GM18508 (cell line): ENCODE measurements around the gene EPB41.
"Not testable (repeated sequence)": the region's sequence is repeated elsewhere in the genome, so short reads cannot be mapped to it uniquely, and the experiment has no call there.

Experiments
- ATAC-seq: cut with Tn5 transposase; IDR thresholded peaks from one replicate; pipeline ENCODE4 v1.9.1; 2021; ENCODE audit warnings: moderate number of reproducible peaks; ENCODE audit not compliant: insufficient read depth, unreplicated experiment

Gene EPB41

GRCh38 chr1:29033829-29034466, 119.6 kb downstream of the EPB41 start:
- ATAC-seq = no peak

DNA sequence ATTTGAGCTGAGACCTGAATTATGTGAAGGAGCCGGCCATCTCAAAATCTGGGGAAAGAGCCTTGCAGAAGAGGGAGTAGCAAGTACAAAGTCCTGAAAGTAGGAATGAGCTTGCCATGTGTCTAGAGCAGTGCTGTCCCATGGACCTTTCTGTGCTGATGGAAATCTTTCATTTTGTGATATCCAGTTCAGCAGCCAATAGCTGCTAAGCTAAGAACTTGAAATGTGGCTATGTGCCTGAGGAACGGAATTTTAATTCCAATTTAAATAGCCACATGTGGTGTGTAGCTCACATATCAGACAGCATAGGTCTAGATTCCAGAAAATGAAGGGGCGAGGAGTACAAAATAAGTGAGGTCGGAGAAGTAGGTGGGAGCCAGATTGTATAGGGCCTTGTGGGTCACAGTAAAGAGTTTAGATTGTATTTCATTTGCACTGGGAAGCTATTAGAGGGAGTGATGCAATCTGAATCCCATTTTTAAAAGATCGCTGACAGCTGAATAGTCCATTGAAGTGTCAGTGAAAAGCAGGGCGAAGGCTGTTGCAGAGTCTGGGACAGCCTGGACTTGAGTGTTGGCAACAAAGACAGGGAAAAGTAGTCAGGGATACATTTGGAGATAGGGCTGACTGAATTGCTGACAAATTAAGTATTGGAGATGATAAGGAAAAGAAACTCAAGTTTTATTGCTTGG, 129.1 kb downstream of the EPB41 start:
- ATAC-seq = no peak

- ATAC-seq = no peak
Measured at GRCh38 chr1:29044010-29044409, 129.6 kb downstream of the EPB41 start.

DNA sequence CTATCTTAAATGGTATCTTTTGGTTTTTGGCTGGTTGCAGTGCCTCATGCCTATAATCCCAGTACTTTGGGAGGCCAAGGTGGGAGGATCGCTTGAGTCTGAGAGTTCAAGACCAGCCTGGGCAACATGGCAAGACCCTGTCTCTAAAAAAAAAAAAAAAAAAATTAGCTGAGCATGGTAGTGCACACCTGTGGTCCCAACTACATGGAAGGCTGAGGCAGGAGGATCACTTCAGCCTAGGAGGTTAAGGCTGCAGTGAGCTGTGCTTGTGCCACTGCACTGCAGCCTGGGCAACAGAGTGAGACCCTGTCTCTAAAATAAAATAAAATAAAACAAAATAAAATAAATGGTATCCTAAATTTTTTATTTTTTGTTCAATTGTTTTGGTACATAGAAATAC, 131.3 kb downstream of the EPB41 start:
- not testable (repeated sequence) for ATAC-seq

- ATAC-seq = no peak
Measured at GRCh38 chr1:29047142-29047541, 132.8 kb downstream of the EPB41 start.

DNA sequence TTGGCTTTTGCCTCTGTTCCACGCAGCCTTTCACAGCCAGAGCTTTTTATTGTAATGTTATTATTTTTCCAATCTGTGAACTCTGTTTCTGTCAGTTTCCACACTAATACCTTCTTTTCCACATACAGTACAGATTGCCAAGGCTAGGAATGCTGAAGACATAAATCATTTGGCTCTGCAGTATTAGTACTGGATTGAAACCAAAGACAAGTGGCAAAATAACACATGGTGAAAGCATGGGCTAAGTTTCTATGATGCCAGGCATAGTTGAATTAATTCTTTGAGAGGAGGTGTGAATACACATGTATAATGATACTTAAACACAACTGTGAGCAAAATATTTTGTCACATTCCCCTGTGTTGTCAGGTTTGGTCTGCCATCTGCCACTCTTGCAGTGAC, 135.8 kb downstream of the EPB41 start:
- no peak for ATAC-seq

- ATAC-seq = no peak
Measured at GRCh38 chr1:29052100-29052499, 137.7 kb downstream of the EPB41 start.

GRCh38 chr1:29052941-29053340, 138.6 kb downstream of the EPB41 start:
- ATAC-seq = no peak

DNA sequence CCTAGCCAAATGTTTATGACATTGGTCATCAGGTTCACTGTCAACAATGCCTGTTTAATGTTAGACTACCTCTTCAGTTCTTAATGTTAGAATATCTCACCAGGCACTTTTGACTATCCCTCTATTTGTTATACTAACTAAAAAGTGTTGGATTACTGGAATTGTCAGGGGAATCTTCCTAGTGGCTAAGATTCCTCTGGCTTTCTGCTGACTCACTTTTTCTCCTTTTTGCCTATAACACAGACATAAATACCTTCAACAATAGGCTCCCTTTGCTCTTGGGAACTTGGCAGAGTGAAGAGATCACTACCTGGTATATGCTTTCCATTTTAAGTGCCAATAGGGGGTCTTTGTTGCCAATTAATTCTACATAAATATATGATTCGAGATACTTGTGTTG, 140.8 kb downstream of the EPB41 start:
- ATAC-seq = no peak

DNA sequence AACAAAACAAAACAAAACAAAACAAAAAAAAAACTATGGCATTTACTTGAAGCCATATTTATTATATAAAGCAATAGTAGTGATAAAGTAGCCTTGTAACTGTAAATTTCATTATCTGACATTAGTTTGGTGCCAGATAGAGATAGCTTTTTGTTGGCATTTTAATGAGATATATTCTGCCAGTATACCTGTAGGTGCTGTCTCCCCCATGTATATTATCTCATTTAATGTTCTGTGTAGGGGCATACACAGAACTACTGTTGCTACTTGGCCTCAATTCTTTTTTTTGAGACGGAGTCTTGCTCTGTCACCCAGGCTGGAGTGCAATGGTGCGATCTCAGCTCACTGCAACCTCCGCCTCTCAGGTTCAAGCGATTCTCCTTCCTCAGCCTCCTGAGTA, 141.9 kb downstream of the EPB41 start:
- no peak for ATAC-seq

- no peak for ATAC-seq
Measured at GRCh38 chr1:29057700-29058099, 143.3 kb downstream of the EPB41 start.

- ATAC-seq = no peak
Measured at GRCh38 chr1:29062157-29062942, 148.0 kb downstream of the EPB41 start.

GRCh38 chr1:29064064-29064463, 149.7 kb downstream of the EPB41 start:
- ATAC-seq = no peak

DNA sequence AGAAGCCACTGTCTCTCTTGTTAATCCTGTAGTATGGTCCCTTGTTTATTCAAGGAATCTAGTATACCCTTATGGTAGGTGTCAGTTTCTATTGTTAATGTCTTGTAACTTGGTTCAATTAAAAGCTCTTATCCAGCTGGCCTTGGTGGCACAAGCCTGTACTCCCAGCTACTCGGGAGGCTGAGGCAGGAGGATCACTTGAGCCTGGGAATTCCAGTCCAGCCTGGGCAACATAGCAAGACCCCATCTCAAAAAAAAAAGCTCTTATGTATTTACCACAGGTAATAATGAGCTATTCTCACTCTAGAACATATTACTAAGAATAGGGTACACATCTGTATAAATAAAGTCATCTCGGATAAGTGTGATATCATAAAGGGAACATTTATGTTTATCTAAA, 162.8 kb downstream of the EPB41 start:
- ATAC-seq = no peak

DNA sequence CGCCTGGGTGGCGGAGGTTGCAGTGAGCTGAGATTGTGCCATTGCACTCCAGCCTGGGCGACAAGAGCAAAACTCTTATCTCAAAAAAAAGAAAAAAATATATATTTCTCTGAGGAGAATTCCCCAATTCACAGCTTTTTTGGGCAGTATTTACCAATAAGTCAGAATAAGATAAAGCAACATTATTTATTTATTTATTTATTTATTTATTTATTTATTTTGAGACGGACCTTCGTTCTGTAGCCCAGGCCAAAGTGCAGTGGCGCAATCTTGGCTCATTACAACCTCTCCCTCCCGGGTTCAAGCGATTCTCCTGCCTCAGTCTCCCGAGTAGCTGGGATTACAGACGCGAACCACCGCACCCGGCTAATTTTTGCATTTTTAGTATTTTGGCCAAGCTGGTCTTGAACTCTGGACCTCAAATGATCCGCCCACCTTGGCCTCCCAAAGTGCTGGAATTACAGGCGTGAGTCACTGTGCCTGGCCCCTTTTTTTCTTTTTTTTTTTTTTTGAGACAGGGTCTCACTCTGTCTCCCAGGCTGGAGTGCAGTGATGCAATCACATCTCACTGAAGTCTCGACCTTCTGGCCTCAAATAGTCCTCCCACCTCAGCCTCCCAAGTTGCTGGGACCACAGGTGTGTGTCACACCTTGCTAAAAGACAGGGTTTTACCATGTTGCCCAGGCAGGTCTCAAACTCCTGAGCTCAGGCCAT, 165.7 kb downstream of the EPB41 start:
- ATAC-seq = not testable (repeated sequence)

DNA sequence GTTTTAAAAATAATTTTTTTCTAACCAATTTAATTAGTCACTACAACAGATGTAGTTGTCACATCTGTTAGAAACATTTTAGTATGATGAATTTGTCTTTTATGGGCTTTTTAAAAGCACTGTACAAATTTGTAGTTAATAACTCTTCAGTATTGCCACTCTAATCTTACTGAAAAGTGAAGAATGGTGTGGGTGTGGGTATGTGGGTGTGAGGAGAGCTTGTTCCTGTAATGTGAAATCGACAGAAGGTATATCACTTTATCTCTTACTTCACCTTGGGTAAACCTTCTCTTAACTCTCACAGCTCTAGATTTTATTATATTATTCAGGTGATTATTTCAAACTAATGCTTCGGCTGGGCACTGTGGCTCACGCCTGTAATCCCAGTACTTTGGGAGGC, 166.8 kb downstream of the EPB41 start:
- ATAC-seq = no peak

- no peak for ATAC-seq
Measured at GRCh38 chr1:29082519-29082918, 168.2 kb downstream of the EPB41 start.

- ATAC-seq = no peak
Measured at GRCh38 chr1:29083317-29084195, 169.2 kb downstream of the EPB41 start.

GRCh38 chr1:29084196-29084521, 169.8 kb downstream of the EPB41 start:
- no peak for ATAC-seq
